CD4-positive, alpha-beta T cell treated with Interferon gamma for 1 hour (primary cell): ENCODE results near the gene ATP11A.
A peak's percentile ranks its signal among the peaks of the same experiment; 100 is the strongest.

Source experiments
- DNase-seq: peaks from one replicate; pipeline ENCODE4 v3.0.0-alpha.2; 2020

The ATP11A gene

GRCh38 chr13:112764028-112764427 lies 74.2 kb downstream of the ATP11A start:
- no peak for DNase-seq

DNA sequence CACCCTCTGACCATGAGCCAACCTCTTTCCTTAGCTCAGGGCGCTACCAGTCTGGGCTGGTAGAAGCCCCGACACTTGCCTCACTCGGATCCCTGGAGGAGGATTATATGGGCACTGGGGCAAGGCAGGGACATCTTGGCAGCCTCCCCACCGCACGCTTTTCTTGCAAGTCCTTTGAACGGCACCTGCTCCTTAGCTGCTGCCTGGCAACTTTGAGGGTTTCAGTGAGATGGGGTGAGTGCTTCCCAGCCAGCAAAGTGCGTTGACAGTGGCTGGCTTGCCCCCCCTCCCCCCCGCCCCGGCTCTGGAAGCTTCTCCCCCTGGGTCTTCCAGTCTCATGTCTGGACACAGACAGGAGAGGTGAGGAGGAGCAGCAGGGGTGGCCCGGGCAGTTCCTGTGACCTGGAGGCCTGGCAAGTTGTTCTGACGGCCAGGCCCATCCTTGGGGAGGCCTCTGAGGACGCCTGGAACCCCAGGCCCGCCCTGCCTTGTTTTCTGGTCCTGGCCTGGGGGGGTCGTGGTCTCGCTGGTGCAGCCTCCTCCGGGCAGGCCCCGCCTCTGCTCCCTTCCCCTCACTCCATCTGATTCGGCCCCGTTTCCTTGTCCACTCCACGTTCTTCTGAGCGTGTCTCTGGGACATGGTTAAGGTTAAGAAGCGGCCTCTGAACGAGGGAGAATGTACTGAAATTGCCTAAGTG lies 75.2 kb downstream of the ATP11A start:
- DNase-seq: no peak

GRCh38 chr13:112765731-112766130 lies 75.9 kb downstream of the ATP11A start:
- DNase-seq: no peak

- DNase-seq: no peak
Observed at GRCh38 chr13:112766336-112766735, 76.5 kb downstream of the ATP11A start.

GRCh38 chr13:112767506-112768471 lies 78.0 kb downstream of the ATP11A start:
- peak; percentile 42 for DNase-seq

- DNase-seq: peak; percentile 6
Observed at GRCh38 chr13:112768795-112769481, 79.1 kb downstream of the ATP11A start.

DNA sequence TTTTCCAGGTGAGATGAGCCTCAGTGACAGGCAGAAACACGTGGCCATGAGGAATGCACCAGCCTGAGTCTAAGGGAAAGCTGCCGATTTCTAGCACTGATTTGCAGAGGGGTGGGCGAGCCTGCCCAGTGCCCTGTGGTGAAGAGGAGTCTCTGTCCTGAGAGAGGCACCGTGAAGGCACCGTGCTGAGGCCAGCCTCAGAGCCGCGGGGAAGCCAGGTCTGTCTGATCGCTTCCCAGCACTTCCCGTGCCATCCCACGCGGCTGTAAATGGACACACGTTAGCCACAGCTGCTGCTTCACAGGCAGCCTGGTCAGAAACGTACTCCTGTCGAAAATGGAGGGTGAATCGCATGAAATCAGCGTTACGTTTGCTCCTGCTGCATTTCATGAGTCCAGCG lies 79.8 kb downstream of the ATP11A start:
- DNase-seq: no peak

DNA sequence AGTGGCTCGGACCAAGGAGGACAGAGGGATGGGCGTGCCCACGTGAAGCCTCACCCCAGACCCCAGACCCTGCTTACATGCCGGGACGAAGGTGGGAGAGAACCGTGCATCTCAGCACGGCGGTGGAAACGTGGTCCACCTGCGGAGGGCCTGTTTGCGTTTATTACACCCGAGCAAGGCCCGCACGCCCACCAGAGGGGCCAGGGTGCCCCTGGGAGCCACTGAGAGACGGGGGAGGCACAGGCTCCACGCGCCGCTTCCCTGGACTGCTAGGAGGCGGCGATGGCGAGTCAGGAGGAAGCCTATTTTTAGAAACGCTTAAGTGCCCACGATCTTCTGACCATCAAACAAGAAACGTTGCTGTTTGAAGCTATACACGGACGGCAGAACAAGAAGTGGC lies 80.7 kb downstream of the ATP11A start:
- DNase-seq: no peak

DNA sequence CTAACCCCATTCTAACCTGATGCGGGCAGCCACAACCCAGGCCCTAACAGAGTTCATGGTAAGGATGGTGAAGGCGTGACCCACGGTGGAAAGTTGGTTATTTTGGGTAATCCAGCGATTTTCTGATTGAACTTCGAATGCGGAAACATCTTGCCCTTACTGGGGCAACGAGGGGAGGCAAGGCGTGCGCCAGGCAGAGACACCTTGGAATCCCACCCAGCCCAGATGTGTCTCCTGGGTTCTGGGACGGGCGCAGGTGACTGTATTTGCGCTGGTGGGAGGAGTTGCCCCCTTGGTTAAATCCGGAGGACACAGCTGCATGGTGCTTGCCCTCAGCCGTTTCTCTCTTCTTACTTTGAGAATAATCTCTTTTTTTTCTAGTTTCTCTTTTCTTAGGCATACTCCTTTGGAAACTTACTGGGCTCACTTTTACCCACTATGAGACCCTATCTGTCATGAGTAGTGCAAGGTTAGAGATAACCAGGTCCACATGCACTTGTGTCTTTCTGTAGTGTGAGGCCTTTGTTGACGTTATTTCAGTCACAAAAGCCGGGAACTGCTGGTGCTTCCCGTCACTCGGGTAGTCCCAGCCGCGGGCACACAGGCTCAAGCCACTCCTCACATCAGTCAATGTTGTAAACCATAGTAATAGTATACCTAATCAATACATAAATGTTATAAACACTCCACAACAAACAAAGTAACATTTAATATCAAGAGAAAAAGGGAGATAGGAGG lies 81.5 kb downstream of the ATP11A start:
- no peak for DNase-seq

DNA sequence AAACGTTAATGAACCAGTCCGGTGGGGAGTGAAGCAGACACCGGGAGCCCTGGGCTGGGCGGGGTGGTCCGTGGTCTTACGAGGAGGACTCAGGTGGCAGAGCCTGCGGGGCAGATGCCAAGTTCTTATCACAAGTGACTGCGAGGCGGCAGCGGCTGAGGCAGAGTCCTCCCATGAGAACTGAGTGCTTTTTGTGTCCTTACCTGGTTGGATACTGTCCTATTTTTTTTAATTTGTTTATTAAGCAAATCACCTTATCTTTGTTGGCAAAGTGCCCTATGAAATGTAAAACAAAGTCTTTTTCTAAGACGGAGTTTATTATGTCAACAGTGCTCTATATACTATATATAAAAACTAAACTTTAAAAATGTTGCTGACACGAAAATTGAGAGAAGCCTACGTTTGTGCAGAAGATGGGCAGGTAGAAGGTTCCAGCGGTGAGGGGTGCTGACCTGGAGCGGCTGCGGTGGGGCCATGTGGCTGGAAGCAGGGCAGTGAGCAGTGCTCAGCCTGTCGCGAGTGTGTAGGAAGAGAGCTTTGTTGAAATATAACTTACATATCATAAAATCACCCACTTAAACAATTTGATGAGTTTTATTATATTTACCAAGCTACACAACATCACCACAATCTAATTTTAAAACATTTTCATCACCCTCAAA lies 82.2 kb downstream of the ATP11A start:
- DNase-seq: no peak

GRCh38 chr13:112772539-112772909 lies 82.7 kb downstream of the ATP11A start:
- DNase-seq: no peak

GRCh38 chr13:112772929-112773328 lies 83.1 kb downstream of the ATP11A start:
- DNase-seq: no peak

DNA sequence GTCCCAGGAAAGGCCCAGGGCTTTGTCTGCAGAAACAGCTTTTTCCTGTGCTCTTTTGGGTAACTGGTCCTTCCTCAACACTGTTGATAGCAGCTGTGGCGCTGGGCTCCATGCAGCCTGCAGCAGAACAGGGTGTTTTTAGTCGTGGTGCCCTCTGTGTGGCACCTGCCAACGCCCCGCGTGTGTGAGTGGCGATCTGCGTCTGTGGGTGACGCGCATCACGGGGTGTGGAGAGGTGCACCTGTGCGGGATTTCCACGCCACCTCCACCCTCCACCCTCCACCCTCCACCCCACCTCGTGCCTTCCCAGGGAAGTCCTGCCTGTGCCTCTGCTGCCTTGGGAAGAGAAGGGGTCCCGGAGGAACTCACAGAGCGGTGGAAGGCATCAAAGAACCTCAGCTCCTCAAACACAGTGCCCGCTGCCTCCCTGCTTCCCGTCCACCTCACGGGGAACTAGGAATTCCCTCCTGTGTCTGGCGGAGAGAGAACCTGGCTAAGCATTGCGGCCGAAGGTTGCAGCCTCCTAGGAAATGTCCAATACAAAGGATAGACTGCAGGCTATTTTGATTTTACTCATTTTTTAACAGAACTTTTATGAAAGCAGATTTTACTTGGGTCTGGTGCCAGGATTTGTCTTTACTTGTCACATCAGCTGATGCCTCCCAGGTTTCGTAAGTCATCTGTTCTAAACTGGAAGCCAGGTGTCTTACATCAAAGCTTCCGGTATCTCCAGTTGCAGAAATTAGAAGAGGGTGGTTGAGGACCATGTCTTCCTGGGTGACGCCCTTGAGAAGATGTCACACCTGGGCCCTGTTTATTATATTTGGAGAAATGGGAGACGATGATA lies 84.0 kb downstream of the ATP11A start:
- DNase-seq: no peak

DNA sequence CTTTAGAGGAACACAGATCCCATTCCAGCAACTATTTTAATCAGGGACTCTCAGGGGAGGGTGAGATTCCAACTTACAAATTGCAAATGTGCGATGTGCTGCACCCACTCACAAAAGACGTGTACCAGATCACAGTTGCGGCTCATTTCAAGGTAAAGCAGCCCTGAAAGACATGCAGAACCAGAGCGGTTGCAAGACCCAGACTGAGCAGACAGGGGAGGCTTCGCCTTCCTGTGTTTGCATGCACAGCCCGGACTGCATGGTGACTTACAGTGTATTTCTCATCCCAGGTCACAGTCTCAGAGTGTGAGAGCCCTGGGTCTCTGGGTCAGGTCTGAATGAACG lies 84.6 kb downstream of the ATP11A start:
- no peak for DNase-seq

DNA sequence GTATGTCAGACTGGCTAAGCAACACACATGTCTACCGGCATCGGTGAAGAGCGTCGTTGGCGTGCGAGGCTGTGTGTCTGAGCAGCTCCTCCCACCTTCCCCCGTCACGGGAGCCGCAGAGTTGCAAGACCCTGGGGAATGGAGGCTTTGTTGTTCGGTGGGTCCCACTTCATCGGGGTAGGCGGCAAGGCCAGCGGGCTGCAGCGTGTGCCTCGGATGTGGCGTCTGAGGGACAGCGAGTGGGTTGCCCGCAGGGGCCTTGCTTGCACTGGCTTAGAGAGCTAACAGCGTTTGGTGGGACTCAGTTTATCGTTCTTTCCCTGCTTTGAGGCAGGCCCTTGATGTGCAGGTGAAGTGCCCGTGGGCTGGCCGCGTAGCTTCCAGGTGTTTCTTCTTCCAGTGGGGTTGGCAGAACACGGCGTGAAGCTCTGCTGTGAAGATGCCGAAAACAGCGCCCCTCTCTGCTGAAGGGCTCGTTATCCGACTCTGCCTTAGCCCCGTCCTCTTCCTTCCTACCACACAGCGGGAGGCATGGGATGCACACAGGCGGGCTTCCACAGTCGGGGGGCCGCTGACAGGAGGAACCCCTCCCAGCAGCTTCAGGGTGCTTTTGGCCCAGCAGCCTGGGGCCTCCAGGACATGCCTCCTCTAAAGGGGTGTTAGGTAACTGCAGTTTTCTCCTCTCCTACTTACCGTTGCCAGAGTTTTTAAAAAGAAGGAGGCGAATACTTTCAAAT lies 85.2 kb downstream of the ATP11A start:
- DNase-seq: no peak

DNA sequence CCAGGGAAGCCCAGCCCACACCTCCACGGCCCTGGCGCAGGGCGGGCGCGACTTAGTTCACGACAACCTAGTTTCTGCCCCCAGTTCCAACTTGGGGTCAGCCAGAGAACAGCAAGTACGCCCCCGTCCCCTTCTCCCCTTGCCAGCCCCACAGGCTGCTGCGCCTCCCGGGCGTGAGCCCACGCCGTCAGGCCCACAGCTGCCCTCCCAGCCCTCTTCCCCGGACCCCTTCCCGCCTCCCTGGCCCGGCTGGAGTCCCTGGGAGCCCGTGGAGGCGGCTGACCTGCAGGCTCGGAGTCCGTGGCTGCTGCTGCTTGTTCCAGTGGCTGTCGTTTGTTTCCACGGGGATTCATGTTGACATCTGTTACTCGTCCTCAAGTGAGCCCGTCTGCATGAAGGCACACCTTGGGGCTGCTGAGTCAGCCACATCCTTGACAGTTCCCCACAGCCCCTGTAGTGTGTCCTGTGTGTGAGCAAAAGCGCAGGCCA lies 86.0 kb downstream of the ATP11A start:
- no peak for DNase-seq

GRCh38 chr13:112776354-112776753 lies 86.5 kb downstream of the ATP11A start:
- DNase-seq: no peak

DNA sequence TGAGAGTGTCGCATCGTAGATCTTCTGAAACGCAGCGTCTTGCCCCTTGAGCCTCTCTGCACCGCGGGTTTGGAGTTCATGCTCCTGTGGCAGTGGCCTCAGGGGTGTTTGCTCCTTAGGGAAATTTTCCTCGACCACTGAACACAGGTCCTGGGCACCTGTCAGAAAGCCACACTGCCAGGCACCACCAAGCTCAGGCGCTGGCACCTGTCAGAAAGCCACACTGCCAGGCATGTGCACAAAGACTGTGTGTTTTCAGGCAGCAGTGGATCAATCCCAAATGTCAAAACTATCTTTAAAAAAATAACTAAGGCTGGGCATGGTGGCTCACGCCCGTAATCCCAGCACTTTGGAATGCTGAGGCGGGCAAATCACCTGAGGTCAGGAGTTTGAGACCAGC lies 87.1 kb downstream of the ATP11A start:
- no peak for DNase-seq

DNA sequence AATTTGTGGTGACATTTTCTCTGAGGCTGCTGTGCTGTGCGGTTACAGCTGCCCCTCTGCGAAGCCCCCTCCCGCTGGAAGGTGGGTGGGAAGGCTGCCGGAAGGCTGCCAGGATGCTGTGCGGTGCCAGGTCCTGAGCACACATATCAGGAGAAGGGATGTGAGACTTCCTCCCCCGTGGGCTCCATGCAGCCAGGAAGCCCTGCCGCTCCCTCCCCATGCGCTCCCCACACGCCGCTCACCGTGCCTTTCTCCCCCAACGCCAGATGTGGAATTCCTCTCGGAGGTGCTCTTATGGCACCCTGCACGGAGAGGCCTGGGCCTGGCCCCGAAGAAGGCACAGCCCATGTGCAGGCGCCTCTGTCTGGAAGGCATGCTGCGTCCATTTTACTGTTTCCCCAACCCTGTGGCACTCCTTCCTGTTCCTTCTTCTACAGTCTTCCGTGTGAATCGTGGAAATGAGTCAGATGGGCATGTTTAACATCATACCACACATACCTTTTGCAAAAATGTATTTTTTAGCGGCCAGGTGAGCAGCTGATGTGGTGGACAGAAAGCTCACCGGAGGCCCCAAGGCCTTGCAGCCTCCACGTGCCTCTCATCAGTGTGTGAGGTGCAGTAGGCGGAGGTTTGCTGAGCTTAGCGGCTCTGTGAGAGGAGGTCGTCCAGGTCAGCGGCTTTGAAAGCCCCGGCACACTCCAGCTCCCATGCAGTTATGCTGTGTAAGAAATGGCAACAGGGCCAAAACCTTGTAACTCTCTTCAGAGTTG lies 88.0 kb downstream of the ATP11A start:
- DNase-seq: no peak
